Ectodermal cell (in vitro differentiated cells): ENCODE data around the gene TOMM5.

Experiments
- H3K27ac ChIP-seq: 2 replicates; pipeline ENCODE4 v1.7.0; 2013; ENCODE audit warnings: mild to moderate bottlenecking, low read depth, low read length; ENCODE audit not compliant: insufficient read depth, poor library complexity, severe bottlenecking
- H3K27me3 ChIP-seq: 2 replicates; pipeline ENCODE4 v1.7.0; 2013; ENCODE audit warnings: mild to moderate bottlenecking, low read length; ENCODE audit not compliant: insufficient read depth, control insufficient read depth, poor library complexity, severe bottlenecking
- H3K36me3 ChIP-seq: one replicate; pipeline ENCODE4 v1.7.0; 2013; ENCODE audit warnings: low read length; ENCODE audit not compliant: control insufficient read depth, insufficient read depth
- H3K4me1 ChIP-seq: one replicate; pipeline ENCODE4 v1.7.0; 2013; ENCODE audit warnings: low read length; ENCODE audit not compliant: control insufficient read depth, insufficient read depth
- H3K4me3 ChIP-seq: 2 replicates; pipeline ENCODE4 v1.7.0; 2013; ENCODE audit warnings: low read depth, low read length, control low read depth; ENCODE audit not compliant: insufficient read depth
- H3K9me3 ChIP-seq: 2 replicates; pipeline ENCODE4 v1.7.0; 2013; ENCODE audit warnings: mild to moderate bottlenecking, low read length, moderate library complexity; ENCODE audit not compliant: control insufficient read depth
- WGBS, 2 experiments: methylation state at CpG; one replicate each; pipeline ENCODE4 v1.1.7; 2013; ENCODE audit warnings: missing lambda C conversion rate in 2 of 2; 5-methylcytosine and 5-hydroxymethylcytosine counted together

The TOMM5 gene

DNA sequence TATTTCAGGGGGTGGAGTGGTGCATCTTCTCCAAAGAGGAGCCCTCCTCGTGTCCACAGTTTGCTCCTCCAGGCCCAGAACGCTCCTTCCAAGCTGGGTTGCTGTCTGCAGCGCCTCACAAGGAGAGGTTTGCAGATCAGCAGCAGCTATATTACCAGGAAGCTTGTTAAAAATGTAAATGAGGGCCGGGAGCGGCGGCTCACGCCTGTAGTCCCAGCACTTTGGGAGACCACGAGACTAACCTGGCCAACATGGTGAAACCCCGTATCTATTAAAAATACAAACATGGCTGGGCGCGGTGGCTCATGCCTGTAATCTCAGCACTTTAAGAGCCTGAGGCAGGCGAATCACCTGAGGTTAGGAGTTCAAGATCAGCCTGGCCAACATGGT lies 33.4 kb upstream of the TOMM5 start:
- Histone ChIP-seq H3K4me1 (peaks cover 3% of the 10 kb centered on the region), H3K4me3 (no peak overlapping the region), H3K9me3 (no peaks in the 10 kb centered on the region), H3K36me3 (no peaks in the 10 kb centered on the region), H3K27me3 (no peaks in the 10 kb centered on the region), H3K27ac (no peak overlapping the region)
- WGBS, 2 experiments: 90% methylated on average over 12 of the region's 12 CpGs

DNA sequence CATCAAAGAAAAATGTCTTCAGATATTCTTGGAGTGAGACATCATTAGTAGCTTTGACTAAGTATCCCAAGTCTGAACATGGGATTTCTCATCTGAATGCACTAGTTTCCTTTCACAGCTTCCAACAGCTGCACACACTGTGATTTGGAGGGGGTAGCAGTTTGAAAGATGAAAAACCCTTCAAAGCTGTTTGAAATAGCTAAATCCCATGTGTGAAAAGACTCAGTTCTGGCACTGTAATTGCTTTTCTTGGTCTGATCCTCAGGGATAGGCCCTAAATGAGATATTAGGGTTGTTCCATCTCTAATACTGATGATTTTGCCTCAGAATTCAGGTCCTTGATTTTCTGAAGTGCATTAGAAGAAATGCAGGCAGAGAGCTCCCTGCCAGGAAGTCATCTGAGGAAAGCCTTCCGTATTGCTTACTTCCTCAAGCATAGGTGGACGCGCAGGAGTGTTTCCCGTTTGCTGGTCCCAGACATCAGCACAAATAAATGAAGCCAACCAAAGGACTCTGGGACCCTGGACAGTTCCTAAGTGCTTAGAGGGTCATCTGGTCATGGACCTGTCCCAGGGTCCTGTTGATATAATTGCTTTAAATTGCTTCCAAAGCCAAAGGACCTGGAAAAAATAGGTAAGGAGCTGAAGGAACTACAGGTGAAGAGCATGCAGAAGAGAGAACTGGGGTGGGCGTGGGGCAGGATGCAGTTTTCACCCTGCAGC lies 32.8 kb upstream of the TOMM5 start:
- WGBS, 2 experiments: 93 to 94% methylated on average over 5 of the region's 5 CpGs
- no peak overlapping the region for H3K4me3 ChIP-seq
- no peak overlapping the region for H3K27ac ChIP-seq
- H3K9me3 ChIP-seq: no peaks in the 10 kb centered on the region
- no peaks in the 10 kb centered on the region for H3K36me3 ChIP-seq
- H3K27me3 ChIP-seq: no peaks in the 10 kb centered on the region
- H3K4me1 ChIP-seq: peaks cover 3% of the 10 kb centered on the region

DNA sequence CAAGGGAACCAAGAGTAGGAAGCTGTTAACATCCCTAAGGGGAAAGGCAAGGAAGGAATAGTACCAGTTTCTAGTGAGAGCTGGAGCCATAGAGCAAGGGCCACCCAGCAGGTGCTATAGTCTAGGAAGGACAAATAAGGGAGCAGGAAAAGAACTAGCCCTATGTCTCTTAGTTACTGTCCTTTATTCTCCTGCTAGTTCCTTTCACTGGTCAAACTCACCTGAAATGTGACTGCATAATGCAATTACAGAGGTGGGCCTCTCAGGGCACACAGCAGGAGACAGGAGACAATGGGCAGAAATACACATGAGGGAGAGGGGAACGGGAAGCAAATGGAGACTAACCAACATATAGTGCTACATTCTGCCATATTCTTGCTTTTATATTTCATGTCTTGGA lies 31.7 kb upstream of the TOMM5 start:
- 58% methylated on average over 1 of the region's 1 CpG; no CpG with 5 or more reads in 1 of the 2 experiments for WGBS, 2 experiments
- no peaks in the 10 kb centered on the region for H3K27me3 ChIP-seq
- H3K4me3 ChIP-seq: no peak overlapping the region

DNA sequence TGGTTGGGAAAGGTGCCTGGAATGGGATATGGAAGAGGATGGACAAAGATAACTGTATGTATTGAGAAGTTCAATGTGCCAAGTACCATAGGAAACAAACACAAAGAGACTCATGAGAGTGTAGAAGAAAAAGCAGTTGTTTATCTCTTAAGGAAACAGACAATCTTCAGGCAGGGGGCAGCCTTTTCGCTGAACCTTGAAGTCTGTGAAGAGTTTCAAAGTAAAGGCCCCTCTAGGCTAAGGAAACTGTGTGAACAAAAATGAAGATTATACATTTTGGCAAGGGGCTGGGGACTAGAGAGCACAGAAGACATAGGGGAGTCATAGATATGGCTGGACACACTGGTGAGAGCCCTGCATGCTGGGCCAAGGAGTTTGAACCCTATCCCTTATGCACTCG lies 30.9 kb upstream of the TOMM5 start:
- no peaks in the 10 kb centered on the region for H3K27me3 ChIP-seq
- H3K4me1 ChIP-seq: peaks cover 8% of the 10 kb centered on the region
- H3K9me3 ChIP-seq: no peaks in the 10 kb centered on the region
- H3K36me3 ChIP-seq: no peaks in the 10 kb centered on the region
- H3K27ac ChIP-seq: no peak overlapping the region
- 80 to 82% methylated on average over 2 of the region's 2 CpGs for WGBS, 2 experiments
- H3K4me3 ChIP-seq: no peak overlapping the region

More for the DNA sequence above, 31.7 kb upstream of the TOMM5 start:
- Histone ChIP-seq H3K36me3 (no peaks in the 10 kb centered on the region), H3K9me3 (no peaks in the 10 kb centered on the region), H3K27ac (no peak overlapping the region), H3K4me1 (peaks cover 3% of the 10 kb centered on the region)

DNA sequence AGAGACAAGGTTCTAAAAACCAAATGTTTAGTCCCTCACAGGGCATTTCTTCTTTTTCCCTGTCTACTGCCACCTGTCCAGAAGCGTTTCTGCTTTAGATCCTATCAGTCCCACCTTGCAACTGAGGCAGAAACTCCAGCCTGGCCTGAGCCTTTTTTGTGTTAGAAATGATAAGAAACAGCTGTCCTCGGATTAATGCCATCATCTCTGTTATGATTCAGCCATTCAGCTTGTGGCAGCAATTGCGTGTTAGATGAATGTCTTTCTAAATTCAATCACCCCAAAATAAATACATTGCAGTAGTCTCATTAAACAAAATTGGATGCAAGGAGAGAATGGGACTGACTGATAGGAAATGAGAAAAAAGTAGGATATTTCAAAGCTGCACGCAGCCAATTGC lies 30.1 kb upstream of the TOMM5 start:
- H3K4me3 ChIP-seq: no peak overlapping the region
- H3K27ac ChIP-seq: no peak overlapping the region
- no peaks in the 10 kb centered on the region for H3K27me3 ChIP-seq
- 93 to 98% methylated on average over 3 to 4 of the region's 4 CpGs for whole genome bisulfite sequencing, 2 experiments
- H3K9me3 ChIP-seq: no peaks in the 10 kb centered on the region
- peaks cover 8% of the 10 kb centered on the region for H3K4me1 ChIP-seq
- no peaks in the 10 kb centered on the region for H3K36me3 ChIP-seq

DNA sequence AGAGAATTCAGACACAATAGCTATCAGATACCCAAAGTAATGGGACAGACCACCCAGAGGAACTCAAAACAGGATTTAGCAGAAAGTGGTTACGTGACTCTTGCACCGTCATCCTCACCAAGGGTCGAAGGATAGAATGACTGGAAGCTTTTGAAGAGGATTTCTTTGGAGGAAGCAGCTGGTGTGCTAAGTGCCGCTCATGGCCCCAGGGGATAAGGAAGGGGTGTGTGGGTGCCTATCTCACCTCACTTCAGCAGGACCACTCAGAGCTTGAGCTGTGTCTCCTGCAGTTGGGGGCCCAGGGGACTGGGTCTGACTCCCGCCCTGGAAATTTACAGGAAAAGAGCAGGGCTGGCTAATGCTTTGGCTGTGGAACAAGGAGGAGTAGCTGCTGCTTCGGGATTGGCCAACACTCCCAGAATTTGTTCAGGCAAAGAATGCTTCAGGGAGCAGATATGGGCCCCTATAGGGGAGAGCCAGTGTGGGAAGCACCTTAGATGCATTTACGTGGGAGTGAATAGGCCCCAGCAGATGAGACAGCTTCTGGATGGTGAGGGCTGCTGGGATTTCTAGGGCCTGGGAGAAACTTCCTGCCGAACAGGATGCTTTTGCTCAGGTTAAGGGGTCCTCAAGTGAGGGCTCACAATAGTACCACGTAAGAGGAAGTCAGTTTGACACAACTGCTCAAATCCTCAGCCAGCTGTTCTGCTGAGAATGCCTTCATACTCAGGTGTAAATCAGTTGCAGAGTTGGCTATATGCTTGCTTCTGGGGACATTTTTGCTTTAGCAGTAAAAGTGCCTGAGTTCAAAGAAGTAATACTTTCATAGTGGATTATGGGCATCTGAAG lies 29.1 kb upstream of the TOMM5 start:
- H3K27me3 ChIP-seq: no peaks in the 10 kb centered on the region
- H3K4me1 ChIP-seq: peaks cover 8% of the 10 kb centered on the region
- 81 to 82% methylated on average over 9 of the region's 9 CpGs for whole genome bisulfite sequencing, 2 experiments
- H3K4me3 ChIP-seq: no peak overlapping the region
- no peaks in the 10 kb centered on the region for H3K36me3 ChIP-seq
- H3K9me3 ChIP-seq: no peaks in the 10 kb centered on the region
- H3K27ac ChIP-seq: no peak overlapping the region

DNA sequence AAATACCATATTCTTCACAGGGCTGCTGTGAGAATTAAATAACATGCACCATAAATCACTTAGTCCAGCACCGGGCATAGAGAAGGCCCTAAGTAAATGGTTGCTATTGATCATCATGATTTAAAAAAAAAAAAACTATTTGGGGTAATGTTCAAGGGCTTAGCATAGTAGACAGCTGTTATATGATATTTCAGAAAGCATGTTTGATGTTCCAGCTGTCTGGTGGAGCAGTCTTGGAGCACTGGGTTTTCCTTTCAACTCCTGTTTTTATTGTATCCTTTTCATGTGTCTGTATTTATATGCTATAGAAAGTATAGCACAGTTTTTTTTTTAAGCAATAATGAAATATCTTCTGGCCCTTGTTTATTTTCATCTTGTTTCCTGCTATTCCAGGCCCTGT lies 28.0 kb upstream of the TOMM5 start:
- Histone ChIP-seq H3K36me3 (no peaks in the 10 kb centered on the region), H3K4me1 (peaks cover 8% of the 10 kb centered on the region), H3K27ac (no peak overlapping the region), H3K4me3 (no peak overlapping the region), H3K27me3 (no peaks in the 10 kb centered on the region), H3K9me3 (no peaks in the 10 kb centered on the region)
- WGBS, 2 experiments: 100% methylated on average over 1 of the region's 1 CpG

DNA sequence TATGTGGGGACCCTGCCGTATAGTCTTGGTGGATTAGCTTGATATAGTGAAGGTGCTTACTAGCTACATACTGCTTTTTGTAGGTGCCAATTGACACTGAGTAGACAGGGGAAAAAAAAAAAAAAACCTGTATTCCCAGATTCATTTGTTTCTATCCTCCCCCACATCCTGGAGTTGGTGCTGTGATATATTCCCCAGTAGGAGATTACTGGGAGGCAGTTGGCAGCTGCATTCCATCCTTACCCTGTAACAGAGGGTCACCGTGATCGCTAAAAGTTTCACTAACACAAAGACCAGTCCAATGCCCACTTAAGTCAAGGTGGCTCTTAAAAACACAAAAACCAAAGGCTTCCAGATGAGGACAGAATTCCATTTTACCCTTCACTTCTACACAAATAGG lies 27.4 kb upstream of the TOMM5 start:
- no peak overlapping the region for H3K27ac ChIP-seq
- H3K27me3 ChIP-seq: no peaks in the 10 kb centered on the region
- H3K4me3 ChIP-seq: no peak overlapping the region
- 93 to 94% methylated on average over 3 of the region's 3 CpGs for WGBS, 2 experiments
- H3K4me1 ChIP-seq: peaks cover 8% of the 10 kb centered on the region
- H3K36me3 ChIP-seq: no peaks in the 10 kb centered on the region
- H3K9me3 ChIP-seq: no peaks in the 10 kb centered on the region

DNA sequence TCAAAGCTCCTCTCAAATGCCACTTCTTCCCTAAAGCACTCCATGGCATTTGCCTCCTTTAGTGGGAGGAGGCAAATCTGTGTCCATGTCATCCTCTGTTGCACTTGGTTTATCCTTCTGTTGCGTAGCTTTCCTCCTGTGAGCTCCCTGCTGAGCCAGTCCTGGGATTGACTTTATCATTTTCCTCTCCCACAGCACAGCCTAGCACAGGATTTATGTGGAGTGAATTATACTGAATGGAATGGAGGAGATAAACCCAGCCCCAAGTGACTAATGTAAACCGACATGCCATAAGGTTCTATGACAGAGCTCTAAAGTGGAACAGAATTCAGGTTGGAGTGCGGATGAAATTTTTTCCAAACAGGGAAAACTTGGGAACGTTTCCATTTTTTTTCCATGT lies 26.4 kb upstream of the TOMM5 start:
- H3K4me3 ChIP-seq: no peak overlapping the region
- no peak overlapping the region for H3K27ac ChIP-seq
- no peaks in the 10 kb centered on the region for H3K36me3 ChIP-seq
- H3K27me3 ChIP-seq: no peaks in the 10 kb centered on the region
- H3K4me1 ChIP-seq: peaks cover 8% of the 10 kb centered on the region
- H3K9me3 ChIP-seq: no peaks in the 10 kb centered on the region
- WGBS, 2 experiments: 89 to 96% methylated on average over 4 of the region's 4 CpGs

DNA sequence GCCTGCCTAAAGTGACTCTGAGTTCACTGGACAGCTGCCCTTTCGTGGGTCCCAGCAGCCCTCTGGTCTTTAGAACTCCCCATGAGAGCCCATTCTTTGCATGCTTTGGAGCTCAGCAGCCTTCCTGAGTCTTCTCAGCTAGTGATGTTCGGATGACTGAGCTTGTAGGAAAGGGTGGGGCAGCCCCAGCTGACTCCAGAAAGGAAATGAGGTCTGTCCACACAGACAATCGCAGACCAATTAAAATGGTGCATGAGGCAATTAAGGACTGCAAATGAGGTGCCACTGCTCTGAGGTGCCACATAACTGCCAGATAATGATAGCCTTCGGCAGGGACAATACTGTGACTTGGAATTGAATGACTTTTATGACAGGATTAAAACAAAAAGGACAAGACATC lies 25.4 kb upstream of the TOMM5 start:
- no peak overlapping the region for H3K27ac ChIP-seq
- H3K4me1 ChIP-seq: peaks cover 8% of the 10 kb centered on the region
- WGBS, 2 experiments: 61 to 63% methylated on average over 4 of the region's 4 CpGs
- no peaks in the 10 kb centered on the region for H3K36me3 ChIP-seq
- H3K4me3 ChIP-seq: no peak overlapping the region
- H3K27me3 ChIP-seq: no peaks in the 10 kb centered on the region
- H3K9me3 ChIP-seq: no peaks in the 10 kb centered on the region
